ENCODE data around the gene CDC27.

The CDC27 gene, protein sequence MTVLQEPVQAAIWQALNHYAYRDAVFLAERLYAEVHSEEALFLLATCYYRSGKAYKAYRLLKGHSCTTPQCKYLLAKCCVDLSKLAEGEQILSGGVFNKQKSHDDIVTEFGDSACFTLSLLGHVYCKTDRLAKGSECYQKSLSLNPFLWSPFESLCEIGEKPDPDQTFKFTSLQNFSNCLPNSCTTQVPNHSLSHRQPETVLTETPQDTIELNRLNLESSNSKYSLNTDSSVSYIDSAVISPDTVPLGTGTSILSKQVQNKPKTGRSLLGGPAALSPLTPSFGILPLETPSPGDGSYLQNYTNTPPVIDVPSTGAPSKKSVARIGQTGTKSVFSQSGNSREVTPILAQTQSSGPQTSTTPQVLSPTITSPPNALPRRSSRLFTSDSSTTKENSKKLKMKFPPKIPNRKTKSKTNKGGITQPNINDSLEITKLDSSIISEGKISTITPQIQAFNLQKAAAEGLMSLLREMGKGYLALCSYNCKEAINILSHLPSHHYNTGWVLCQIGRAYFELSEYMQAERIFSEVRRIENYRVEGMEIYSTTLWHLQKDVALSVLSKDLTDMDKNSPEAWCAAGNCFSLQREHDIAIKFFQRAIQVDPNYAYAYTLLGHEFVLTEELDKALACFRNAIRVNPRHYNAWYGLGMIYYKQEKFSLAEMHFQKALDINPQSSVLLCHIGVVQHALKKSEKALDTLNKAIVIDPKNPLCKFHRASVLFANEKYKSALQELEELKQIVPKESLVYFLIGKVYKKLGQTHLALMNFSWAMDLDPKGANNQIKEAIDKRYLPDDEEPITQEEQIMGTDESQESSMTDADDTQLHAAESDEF

DNA sequence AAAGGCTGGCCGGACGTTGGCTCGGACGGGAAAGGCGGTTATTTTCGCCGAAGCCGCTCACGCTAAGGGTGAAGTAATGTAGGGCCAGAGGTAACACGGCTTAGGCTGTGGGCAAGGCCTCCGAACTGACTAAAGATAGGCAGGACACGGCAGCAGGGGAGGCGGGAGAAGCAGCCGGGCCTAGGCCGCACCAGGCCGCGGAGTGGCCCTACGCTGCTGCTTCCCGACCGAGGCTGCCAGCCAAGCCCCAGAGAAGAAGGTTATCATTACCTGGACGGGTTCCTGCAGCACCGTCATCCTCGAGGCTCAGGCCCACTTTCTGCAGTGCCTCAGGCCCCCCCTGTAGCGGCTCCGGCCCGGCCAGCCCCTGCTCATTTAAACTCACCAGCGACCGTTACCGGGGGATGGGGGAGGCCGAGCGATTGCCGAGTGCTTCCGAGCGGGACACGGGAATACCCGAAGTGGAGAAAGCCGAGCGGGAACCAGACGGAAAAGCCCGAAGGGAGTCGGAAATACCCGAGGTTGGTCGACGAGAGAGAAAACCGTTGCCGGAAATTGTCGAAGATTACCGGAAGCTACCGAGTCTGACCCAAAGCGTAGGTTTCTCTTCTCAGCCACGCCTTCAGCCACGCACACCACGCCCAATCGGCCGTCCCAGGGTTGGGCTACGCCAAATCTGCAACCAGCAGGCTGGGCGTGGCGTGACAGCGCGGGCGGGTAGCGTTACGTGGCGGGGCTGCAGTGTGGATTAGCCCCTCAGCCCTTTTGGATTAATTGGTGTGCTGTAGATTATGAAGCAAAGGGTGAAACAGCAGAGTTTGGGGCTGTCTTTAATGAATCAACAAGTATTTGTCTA, at the start of gene CDC27:
Gene CDC27, minus strand, starts transcription at position 420 of the 856 bp plus-strand sequence. Its CDS starts 123 bp downstream, at position 297.
- peak; percentile 98 for DNase-seq (ENCODE audit: extremely low spot score)
- POLR2A ChIA-PET = interaction anchor here (1.3 kb wide), 1 partner anchor 16 kb away, joined by 6 read pairs; no protein-coding TSS in a partner anchor
- CTCF ChIA-PET = interaction anchor here (0.6 to 2.9 kb wide), 6 partner anchors 15 to 427 kb away, joined by 3 to 16 read pairs (median 4); no protein-coding TSS in a partner anchor
- TF ChIP-seq, protein P1, sequence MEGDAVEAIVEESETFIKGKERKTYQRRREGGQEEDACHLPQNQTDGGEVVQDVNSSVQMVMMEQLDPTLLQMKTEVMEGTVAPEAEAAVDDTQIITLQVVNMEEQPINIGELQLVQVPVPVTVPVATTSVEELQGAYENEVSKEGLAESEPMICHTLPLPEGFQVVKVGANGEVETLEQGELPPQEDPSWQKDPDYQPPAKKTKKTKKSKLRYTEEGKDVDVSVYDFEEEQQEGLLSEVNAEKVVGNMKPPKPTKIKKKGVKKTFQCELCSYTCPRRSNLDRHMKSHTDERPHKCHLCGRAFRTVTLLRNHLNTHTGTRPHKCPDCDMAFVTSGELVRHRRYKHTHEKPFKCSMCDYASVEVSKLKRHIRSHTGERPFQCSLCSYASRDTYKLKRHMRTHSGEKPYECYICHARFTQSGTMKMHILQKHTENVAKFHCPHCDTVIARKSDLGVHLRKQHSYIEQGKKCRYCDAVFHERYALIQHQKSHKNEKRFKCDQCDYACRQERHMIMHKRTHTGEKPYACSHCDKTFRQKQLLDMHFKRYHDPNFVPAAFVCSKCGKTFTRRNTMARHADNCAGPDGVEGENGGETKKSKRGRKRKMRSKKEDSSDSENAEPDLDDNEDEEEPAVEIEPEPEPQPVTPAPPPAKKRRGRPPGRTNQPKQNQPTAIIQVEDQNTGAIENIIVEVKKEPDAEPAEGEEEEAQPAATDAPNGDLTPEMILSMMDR (IDR thresholded peaks at IDR 0.05; ENCODE audit: control extremely low read depth, extremely low read depth, low read depth, missing control alignments) = no peak

DNA sequence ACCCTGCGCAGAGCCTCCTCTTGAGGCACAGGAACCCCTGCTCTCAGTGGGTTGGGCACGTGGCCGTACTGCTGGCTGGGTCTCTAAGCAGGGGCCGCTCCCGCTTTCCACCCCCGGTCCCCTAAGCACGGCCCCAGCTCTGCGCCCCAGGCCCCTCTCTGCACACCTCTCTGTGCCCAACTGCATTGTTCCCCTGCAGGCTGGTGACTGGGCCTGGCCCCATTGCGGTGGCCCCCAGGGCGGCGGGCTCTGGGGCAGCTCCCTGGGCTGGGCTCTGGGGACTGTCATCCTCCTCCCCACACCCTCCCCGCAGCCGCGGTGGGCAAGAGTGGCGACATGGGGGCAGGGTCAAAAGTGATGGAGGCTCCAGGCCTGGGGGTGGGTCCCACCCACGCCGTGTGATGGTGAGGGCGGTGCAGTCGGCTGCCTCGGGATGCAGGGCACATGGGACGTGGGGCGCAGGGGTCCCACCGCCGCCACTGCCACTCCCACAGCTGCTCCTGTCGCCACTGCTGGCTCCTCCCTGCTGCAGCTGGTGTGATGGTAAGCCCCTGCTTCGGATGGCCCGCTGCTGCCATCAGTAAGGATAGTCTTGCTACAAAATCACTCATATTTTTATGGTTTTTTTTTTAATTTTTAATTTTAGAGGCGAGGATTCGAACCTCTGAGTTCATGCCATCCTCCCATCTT, 49.4 kb upstream of the CDC27 start:
- DNase-seq (ENCODE audit: extremely low spot score) = no peak
- ChIA-PET POLR2A (no interaction called here), CTCF (interaction anchor here (1.2 kb wide), 1 partner anchor 8 kb away, joined by 3 read pairs; no protein-coding TSS in a partner anchor)
- TF ChIP-seq, protein P1 (IDR thresholded peaks at IDR 0.05; ENCODE audit: control extremely low read depth, extremely low read depth, low read depth, missing control alignments) = no peak

DNA sequence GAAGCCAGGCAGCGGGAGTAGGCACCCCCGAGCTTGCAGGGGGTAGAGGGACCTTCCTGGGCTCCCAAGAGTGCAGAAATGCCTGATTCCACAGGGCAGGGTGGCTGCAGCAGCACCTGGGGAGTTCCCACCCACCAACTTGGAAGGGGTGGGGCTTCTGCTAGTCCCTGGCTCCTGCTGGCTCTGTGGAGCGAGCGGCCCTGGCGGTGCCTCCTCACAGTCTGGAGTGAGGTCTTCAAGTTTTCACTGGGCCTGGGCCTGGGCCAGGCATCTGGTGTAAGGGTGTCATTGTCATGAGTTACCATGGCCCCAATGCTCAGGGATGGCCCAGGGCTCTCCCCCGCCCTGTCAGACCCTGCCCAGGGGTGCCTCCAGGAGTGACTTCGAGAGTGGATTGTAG, 48.7 kb upstream of the CDC27 start:
- ChIA-PET POLR2A (no interaction called here), CTCF (interaction anchor here (1.2 to 1.4 kb wide), 2 partner anchors 7 to 378 kb away, joined by 3 read pairs; no protein-coding TSS in a partner anchor)
- TF ChIP-seq, protein P1 (IDR thresholded peaks at IDR 0.05; ENCODE audit: control extremely low read depth, extremely low read depth, low read depth, missing control alignments) = no peak
- no peak for DNase-seq (ENCODE audit: extremely low spot score)

DNA sequence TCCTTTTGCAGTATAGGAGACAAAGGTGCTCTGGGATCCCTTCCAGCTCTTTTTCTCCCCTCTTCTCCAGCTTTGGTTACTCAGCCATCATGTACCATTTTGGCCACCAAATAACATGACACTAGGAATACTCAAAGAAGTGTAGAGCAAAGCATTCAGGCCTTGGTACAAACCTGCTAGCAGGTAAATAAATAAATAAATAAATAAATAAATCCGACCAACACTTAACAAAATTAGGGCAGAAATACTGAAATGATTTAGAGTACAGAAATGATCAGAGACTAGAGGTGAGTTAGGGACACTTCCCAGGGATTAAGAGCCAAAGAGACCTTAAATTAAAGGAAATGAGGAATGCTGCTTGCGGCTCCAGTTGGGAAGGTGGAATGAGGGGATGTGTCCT, 46.8 kb upstream of the CDC27 start:
- ChIA-PET POLR2A (no interaction called here), CTCF (interaction anchor here (1.5 to 5.1 kb wide), 3 partner anchors 14 to 80 kb away, joined by 3 to 27 read pairs (median 6); no protein-coding TSS in a partner anchor)
- no peak for DNase-seq (ENCODE audit: extremely low spot score)
- TF ChIP-seq, protein P1 (IDR thresholded peaks at IDR 0.05; ENCODE audit: control extremely low read depth, extremely low read depth, low read depth, missing control alignments) = no peak

DNA sequence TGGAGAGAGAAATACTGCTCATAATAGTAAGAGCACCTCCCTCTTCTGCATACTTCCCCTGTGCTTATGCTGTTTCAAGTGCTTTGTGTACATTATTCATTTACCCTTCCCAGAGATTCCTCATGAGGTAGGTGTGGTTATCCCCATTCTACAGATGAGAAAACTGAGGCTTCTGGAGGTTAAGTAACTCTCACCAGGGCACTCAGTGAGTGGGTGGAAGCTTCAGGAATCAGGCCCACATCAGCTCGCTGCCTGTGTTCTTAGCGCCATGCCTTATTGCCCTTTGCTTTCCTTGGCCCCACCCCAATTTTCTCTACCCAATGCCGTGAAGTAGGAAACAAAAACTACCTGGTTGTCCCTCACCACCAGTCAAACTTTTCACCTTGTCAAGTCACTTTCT, 46.4 kb upstream of the CDC27 start:
- POLR2A ChIA-PET = no interaction called here
- DNase-seq (ENCODE audit: extremely low spot score) = no peak
- TF ChIP-seq, protein P1 (IDR thresholded peaks at IDR 0.05; ENCODE audit: control extremely low read depth, extremely low read depth, low read depth, missing control alignments) = no peak
- CTCF ChIA-PET = interaction anchor here (1.5 to 5.1 kb wide), 3 partner anchors 14 to 81 kb away, joined by 3 to 27 read pairs (median 6); no protein-coding TSS in a partner anchor
